Endometrium (tissue), 2 donors: ENCODE results near the gene NFATC1.

ENCODE experiments used
- FAIRE-seq: peaks from 2 replicates; lab custom pipeline; 2012; peaks lifted over from hg19 to GRCh38; lab: Jason Lieb, UNC
- donor health status: control.
- donor health status: control.

The NFATC1 gene

DNA sequence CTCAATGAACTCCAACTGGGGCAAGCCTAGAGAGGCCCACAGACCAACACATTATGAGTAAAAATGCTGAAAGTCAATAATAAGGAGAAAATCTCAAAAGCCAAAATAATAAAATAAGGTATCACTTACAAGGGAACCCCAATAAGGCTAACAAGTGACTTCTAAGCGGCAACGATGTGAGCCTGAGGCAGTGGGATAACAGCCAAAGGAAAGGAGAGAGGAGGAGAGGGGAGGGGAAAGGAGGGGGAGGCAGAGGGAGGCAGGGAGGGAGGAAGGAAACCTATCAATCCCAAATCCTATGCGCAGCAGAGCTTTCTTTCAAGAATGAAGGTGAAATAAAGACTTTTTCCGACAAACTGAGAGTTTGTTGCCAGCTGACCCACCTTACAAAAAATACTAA, 6.0 kb upstream of the NFATC1 start:
- no peak for FAIRE-seq

GRCh38 chr18:79392226-79392625, 3.5 kb upstream of the NFATC1 start:
- FAIRE-seq, result no peak

GRCh38 chr18:79393181-79393634, 2.5 kb upstream of the NFATC1 start:
- FAIRE-seq, result no peak

DNA sequence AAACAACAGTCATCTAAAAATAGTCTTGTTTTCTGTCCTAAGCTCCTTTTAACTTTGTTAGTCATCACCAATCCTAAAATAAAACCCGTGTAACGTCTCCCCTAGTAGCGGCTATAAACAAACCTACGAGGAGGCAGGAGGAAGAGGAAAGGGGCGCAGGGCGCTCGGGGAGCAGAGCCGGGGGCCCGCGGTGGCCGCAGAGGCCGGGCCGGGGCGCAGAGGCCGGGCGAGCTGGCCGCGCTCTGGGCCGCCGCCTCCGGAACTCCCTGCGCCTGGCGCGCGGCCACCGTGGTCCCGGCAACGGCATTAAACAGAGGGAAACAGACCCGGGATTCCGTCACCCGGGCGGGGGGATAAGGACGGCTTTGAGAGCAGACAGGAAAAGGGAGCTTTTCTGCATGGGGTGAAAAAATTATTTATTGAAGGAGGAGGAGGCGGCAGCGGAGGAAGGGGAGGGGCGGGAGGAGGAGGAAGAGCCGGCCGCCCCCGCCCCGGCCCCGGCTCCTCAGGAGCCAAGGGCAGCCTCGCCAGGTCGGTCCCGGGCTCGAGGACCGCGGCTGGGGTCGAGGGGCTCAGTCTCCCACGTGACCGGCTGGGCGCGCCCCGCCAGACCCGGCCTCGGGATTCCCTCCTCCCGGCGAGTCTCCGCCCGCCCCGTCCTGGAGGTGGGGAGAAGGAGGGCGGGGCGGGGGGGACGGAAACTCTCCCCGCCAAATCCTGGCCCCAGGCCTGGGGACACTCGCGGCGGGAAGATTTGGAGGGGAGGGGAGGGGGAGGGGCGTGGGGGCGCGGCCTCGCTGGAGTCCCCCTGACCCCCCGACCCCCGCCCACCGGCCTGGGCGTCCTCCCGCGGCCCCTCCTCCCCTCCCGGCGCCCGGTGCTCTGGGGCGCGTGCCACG, 1.8 kb upstream of the NFATC1 start:
- FAIRE-seq, result no peak

DNA sequence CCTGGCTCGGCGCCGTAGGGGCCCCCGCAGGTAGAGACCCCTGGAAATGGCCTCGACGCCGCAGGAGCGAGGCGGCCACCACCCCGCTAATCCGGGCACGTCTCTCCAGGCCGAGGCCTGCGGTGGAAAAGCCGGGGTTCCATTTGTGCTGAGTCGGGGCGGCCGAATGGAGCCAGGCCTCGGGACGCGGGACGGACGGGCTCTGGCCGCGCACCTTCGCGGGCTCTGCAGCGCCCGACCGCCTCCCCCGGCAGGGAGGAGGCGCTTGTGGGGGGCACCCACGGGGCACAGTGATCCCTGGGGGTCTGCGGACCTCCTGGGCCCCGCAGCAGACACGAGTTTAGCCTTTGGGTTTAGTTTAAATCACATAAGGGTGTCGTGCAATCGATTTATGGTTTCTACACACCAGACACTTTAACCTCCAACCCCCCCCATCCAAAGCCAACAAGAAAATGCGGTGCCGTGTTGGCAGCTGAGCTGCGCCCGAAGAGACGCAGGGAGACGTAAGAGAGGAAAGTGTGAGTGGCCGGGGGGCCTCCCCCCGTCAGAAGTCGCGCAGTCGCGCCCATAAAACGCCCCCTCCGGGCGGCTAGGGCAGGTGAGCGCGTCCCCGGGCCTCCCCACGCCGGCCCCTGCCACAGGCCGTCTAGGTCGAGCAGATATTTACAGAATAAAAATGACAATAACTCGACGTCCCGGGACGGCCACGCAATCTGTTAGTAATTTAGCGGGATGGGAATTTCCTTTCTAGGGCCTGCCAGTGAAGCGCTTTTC, 1.0 kb upstream of the NFATC1 start:
- no peak for FAIRE-seq

DNA sequence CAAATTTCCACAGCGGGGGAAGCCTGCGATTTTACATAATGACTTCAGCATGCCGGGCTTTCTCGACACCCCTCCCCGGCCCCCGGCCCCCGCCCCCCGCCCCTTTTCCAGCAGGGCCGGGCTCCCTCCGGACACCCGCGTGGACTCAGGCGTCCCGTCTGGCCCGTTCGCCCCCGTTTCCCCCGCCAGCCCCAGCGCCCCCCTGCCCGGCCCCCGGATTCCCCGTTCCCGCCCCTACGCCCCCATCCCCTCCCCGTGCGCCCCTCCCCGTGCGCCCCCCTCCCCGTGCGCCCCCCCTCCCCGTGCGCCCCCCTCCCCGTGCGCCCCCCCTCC, 456 bp upstream of the NFATC1 start:
- FAIRE-seq, result no peak

DNA sequence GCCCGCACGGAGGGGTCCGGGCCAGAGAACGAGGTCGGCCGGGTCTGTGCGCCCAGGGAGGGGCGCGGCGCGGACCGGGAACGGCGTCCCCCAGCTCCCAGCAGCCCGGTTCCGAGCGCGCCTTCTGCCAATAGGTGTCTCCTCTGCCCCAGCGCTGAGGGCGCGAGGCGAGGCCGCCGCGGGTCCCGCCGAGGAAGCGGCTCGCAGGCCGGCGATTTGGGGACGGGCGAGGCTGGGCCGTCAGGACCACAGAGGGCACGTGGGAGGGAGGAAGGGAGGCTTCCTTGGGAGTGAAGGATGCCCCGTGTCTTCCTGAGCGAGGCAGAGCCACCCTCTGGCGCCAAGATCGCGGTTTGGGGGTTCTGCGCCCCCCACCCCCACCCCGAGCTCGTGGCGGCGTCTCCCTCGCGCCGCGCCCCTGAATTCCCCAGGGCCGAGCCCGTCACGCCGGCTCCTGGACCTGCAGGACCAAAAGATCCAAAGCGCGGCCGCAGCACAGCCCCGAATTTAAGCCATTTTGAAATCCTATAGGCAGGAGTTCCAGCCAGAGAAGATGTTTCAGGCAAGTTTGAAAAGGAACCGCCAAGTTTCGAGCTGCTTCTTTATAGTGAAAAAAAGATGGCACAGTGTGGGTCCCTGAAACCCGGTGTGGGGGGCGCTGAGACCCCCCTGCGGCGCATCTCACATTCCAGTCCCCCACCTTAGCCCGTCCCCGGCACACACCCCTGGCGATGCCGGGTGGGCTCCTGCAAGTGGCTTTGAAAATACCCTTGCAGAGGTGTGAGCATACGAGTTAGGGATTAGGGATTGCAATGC, 909 bp downstream of the NFATC1 start:
- no peak for FAIRE-seq

DNA sequence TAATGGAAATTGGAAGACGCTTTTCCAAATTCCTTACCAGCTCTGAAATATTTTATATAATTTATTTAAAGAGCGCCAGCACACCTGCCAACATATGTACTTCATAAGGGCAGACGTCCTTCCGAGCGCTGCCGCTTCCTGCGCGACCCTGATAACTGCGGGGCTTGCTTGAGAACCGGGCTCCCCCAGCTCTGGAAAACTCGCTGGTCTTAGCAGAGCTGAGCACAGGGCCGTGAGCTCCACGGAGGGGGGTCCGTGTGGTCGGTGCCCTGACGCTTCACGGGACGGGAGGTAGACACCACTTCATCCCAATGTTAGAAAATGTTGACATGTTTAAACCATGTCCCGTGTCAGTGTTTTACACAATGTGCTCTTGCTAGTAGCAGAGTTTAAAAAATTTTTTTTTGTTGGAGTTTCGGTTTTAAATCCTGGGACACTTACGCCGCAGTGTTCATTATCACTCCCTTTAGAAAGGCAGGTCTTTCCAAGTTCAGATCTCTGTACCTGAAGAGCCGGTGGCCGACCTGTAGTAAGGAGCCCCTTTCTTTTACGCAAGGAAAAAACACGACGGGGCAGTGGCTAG, 1.6 kb downstream of the NFATC1 start:
- no peak for FAIRE-seq

- no peak for FAIRE-seq
These were observed 2.4 kb downstream of the NFATC1 start for GRCh38 chr18:79397830-79398761.

GRCh38 chr18:79399275-79400081, 3.7 kb downstream of the NFATC1 start:
- FAIRE-seq, result no peak

- no peak for FAIRE-seq
These were observed 4.4 kb downstream of the NFATC1 start for GRCh38 chr18:79400091-79400590.

- FAIRE-seq, result no peak
These were observed 5.1 kb downstream of the NFATC1 start for GRCh38 chr18:79400591-79401381.

DNA sequence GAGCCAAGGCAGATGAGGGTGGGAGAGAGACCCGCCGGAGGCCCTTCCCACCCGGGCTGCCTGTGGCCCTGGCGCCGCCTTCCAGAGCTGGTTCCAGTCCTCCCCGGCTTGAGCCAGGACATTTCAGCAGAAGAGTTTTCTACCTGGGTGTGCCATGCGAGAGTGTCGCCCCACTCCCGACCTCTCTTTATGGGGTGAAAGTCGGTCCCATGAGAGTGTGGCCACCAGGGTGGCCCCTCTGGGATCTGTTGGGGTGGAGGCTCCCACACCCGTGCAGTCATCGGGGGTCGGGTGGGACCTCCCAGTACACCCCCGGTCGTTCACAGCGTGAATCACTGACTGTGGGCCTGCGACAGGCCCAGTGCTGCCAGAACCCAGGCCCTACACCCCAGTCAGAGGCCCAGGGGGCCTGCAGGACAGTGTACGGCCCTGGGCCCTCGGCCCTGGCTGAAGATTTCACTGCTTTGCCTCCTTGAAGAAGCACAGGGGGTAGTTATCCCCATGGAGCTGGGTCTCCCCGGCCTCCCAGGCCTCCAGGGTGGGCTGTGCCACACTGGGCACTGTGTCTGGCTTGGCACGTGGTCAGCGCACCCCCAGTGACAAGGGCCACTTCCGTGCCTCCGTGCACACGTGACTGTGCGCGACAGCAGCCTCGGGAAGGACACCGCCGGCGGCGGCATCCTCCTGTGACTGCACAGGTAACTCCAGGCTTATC, 5.9 kb downstream of the NFATC1 start:
- FAIRE-seq, result no peak

- no peak for FAIRE-seq
These were observed 6.5 kb downstream of the NFATC1 start for GRCh38 chr18:79402209-79402576.

DNA sequence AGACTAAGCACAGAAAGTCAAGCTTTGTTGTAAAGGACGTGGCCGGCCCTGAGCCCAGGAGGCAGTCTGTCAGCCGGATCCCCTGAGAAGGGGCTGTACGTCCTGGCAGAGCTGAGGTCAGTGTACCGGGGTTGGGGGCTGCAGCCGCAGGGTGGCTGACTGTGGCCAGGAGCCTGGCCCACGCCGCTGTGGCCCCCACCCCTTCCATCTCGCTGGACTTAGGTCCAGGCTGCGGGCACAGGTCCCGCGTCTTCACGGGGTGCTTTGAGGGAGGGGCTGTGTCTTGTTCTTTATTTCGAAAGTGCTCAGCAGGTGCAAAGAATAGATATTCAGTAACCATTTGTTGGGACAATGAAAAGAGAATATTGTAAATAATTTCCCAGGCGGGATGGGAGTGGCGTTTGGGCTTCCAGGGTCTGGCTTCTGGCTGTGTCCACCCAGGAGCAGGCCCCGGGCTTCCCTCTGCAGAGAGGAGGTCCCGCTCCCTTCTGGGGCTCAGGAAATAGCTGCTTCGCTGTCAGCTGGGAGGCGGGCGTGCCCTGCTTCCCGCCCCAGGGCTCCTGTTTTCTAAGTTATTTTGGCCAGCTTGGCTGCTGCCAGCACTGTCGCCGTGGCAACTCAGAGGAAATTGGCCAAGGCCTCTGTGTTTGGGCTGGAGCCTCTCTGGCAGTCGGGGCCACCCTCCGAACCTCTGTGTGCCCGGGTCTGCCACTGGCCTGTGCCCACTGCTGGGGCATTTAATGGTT, 7.4 kb downstream of the NFATC1 start:
- no peak for FAIRE-seq

GRCh38 chr18:79403723-79404566, 8.2 kb downstream of the NFATC1 start:
- no peak for FAIRE-seq

- FAIRE-seq, result no peak
These were observed 8.8 kb downstream of the NFATC1 start for GRCh38 chr18:79404567-79404910.
